Aorta (tissue), 5 donors: ENCODE results near the gene CDH24. TPM values are rescaled to one million over a fixed set of nuclear protein-coding genes. Genes with fewer than 3 reads are reported as not detected.

Experiments
- ATAC-seq: fragments of 200-7000 bp; cut with Tn5 transposase; one replicate; pipeline ENCODE4 v1.9.1; 2022; ENCODE audit warnings: moderate library complexity; ENCODE audit not compliant: low FRiP score
- DNase-seq, 2 donors: peaks; one replicate each; pipeline ENCODE4 v3.0.0-alpha.2; 2020
- H3K27ac ChIP-seq, 2 donors: one replicate each; pipeline ENCODE4 v1.5.1; 2013; ENCODE audit warnings: low read length in 2 of 2, mild to moderate bottlenecking in 2 of 2, moderate library complexity in 2 of 2, control low read depth in 1 of 2, inconsistent platforms in 1 of 2, low read depth in 1 of 2
- H3K27me3 ChIP-seq, 2 donors: one replicate each; pipeline ENCODE4 v1.6.1; 2013; ENCODE audit warnings: control low read depth in 1 of 2, low read length in 1 of 2, mild to moderate bottlenecking in 1 of 2, moderate library complexity in 1 of 2; ENCODE audit not compliant: insufficient read depth in 2 of 2, control insufficient read depth in 1 of 2
- H3K36me3 ChIP-seq, 2 donors: one replicate each; pipeline ENCODE4 v1.6.1; 2013; ENCODE audit warnings: control low read depth in 1 of 2, low read length in 1 of 2, mild to moderate bottlenecking in 1 of 2; ENCODE audit not compliant: insufficient read depth in 2 of 2, control insufficient read depth in 1 of 2
- H3K4me1 ChIP-seq, 2 donors: one replicate each; pipeline ENCODE4 v1.6.1; 2013; ENCODE audit warnings: low read length in 2 of 2, control low read depth in 1 of 2, mild to moderate bottlenecking in 1 of 2, moderate library complexity in 1 of 2; ENCODE audit not compliant: insufficient read depth in 2 of 2, control insufficient read depth in 1 of 2
- H3K4me3 ChIP-seq, 2 donors: one replicate each; pipeline ENCODE4 v1.5.1; 2013; ENCODE audit warnings: low read length in 2 of 2, control low read depth in 1 of 2, mild to moderate bottlenecking in 1 of 2
- H3K9me3 ChIP-seq: one replicate; pipeline ENCODE4 v1.6.1; 2013; ENCODE audit warnings: mild to moderate bottlenecking, low read length; ENCODE audit not compliant: control insufficient read depth
- WGBS, 2 donors: extraction: QIAGEN DNeasy Blood & Tissue Kit; methylation state at CpG; one replicate each; pipeline ENCODE4 v1.1.7; 2013; 5-methylcytosine and 5-hydroxymethylcytosine counted together
- intact Hi-C, 2 donors: fragments of 100-400 bp; cut with DNase I; formaldehyde crosslinking; loops; one replicate each; pipeline versions ENCODE4 v1.14.2 to v1.15.0; 2022
- polyA plus RNA-seq, 2 donors: library from polyadenylated mRNA; stranded (reverse); fragments of 200-250 nt; gene quantifications; one replicate each; pipeline ENCODE4 v1.2.3, GENCODE V29; 2013
- total RNA-seq, 2 donors: library from RNA; stranded (reverse); fragmentation: NEBNext Ultra II Directional; extraction: Animal tissue kit (Norgen Biotek cat#: 25700); gene quantifications; one replicate each; pipeline ENCODE4 v1.2.1, GENCODE V29; 2021
- donor health status: healthy with polysubstance abuse.
- donor health status: Bipolar disorder and iron deficiency.
- donor health status: DM: no; HTN: no; CAD: no.
- donor health status: DM: no; HTN: no; CAD: no.
- donor health status: DM: yes; HTN: yes; CAD: no.

Gene CDH24
- total and polyA plus RNA-seq, 4 donors: 3.4 to 11.4 (median 4.1) TPM; not detected in 1

DNA sequence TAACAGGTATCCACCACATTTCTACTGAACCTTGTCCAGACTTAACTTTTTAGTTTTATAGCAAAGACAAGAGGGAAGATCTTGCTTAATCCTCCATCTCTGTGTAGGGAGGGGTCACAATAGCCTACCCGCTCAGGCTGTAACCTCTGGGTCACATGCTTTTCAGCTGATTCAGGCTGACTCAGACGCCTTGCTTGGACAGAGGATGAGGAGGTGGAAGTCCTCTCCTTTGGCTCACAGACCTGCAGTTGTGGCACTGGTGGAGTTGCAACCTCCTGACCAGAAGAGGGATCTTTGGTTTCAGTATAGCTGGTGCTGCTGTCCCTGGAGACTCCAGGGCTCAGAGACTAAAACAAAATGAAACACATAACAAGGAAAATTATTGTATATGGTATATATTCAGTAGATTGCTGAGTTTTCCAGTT, 21.4 kb upstream of the CDH24 start:
- Histone ChIP-seq H3K4me1 (no peaks in the 10 kb centered on the region), H3K36me3 (peaks cover 19 to 27% of the 10 kb centered on the region in 2 donors), H3K27me3 (no peaks in the 10 kb centered on the region), H3K9me3 (no peaks in the 10 kb centered on the region), H3K4me3 (no peak overlapping the region), H3K27ac (no peak overlapping the region)
- DNase-seq (peak in 1 of 2 donors; percentile 88), ATAC-seq (peak; percentile 91)
- WGBS, 2 donors: 19 to 20% methylated on average over 2 of the region's 2 CpGs
- intact Hi-C loops: no loop called here

DNA sequence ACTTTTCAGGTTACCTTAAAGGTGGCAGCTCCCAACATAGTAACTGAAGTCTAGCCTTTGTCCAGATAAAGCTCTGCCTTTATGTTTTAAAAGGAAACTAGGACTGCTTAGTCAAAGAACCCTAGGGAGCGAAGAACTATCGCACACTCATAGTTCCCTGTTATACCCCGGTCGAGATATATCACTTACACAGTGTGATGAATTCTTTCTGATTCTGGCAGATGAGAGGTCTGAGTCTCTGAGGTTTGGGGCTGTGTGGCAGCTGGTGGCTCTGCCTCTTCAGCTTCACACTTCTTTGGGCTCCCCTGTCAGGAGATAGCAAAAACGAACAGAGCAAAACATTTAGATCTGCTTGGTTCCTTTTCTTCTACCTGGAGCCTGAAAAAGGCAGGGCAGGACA, 20.6 kb upstream of the CDH24 start:
- Histone ChIP-seq H3K36me3 (peaks cover 19 to 29% of the 10 kb centered on the region in 2 donors), H3K9me3 (no peaks in the 10 kb centered on the region), H3K27ac (peak overlapping the region in 1 of 2 donors; percentile 67), H3K4me3 (no peak overlapping the region), H3K27me3 (no peaks in the 10 kb centered on the region), H3K4me1 (no peaks in the 10 kb centered on the region)
- 86 to 87% methylated on average over 5 of the region's 5 CpGs for WGBS, 2 donors
- intact Hi-C loops: no loop called here
- DNase-seq (no peak), ATAC-seq (no peak)

DNA sequence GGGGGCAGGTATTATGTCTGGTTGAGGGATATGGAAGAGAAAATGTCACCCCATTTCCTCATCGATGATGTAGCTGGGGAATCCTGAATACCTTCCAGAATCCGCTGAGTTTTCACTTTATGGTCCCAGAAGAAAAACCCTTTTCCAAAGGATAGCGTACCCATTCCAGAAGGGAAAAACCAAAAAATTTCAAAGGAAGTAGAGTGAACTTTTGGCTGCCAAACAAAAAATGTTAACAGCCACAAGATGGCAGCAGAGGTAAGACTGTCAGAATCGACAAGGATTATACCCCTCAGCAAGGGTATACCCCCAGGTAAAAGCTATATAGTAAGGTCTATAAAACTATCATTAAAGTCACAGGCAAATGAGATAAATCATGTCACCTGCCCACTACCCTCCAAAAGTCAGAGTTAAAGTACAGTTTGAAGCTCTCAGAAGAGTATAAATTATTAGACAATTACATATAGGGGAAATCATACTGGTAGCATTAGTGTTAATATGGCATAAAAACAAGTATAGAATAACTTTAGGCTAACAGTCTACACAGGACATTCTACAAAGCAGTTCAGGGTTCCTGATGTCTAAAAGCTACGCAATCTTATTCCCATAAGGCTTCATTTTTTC, 19.6 kb upstream of the CDH24 start:
- Histone ChIP-seq H3K27ac (no peak overlapping the region), H3K4me3 (no peak overlapping the region), H3K9me3 (no peaks in the 10 kb centered on the region), H3K4me1 (no peaks in the 10 kb centered on the region), H3K36me3 (peaks cover 19 to 30% of the 10 kb centered on the region in 2 donors), H3K27me3 (no peaks in the 10 kb centered on the region)
- ATAC-seq: no peak
- no peak for DNase-seq
- intact Hi-C loops: no loop called here
- 50 to 55% methylated on average over 5 of the region's 5 CpGs for WGBS, 2 donors

DNA sequence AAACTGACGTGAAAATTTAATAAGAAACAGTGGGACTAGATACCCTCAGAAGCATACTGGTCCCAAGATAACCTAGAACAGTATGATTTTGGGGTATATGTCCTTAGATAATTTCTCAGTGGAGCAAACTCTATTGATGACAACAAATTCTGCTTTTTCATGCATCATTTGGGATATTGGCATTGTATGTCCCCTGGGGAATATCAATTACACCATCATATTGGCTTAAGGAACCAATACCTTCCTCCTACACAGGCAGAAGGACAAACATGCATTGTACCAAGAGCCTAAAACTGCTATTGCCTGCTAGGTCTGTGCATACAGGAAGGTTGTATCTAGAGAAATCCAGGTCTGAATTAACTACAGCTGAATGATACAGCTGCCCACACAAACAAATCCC, 17.6 kb upstream of the CDH24 start:
- Histone ChIP-seq H3K9me3 (no peaks in the 10 kb centered on the region), H3K27ac (no peak overlapping the region), H3K36me3 (peaks cover 12 to 22% of the 10 kb centered on the region in 2 donors), H3K4me1 (no peaks in the 10 kb centered on the region), H3K27me3 (no peaks in the 10 kb centered on the region), H3K4me3 (no peak overlapping the region)
- DNase-seq (no peak), ATAC-seq (no peak)
- 83 to 87% methylated on average over 1 of the region's 1 CpG for WGBS, 2 donors
- intact Hi-C loops: no loop called here

DNA sequence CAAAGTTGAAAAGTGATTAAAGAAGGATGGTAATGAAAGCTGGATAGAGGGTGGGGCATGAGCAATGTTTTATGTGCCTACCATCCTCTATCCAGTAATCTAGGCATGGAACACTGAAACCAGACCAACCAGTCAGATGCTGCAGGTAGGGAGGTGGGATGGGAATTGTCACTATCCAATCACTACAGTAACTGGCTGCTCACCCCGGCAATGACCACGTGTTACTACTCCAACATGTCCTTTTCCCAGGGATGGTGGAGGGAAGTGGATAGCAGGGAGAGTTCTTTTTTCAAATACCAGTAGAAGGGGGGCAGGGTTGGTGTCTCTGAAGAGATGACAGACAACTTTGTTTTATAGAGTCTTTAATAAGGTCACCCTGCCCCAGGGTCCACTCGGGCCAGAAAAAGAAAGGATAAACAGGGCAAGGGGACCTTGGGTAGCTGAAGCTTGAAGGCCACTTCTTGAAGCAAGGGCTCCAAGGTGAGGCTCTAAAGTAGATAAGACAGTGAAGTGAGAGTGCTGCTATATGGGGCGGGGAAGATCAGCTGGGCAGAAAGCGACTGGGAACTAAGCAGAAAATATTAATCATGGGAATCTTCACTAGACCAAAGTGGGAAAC, 14.7 kb upstream of the CDH24 start:
- no peaks in the 10 kb centered on the region for H3K9me3 ChIP-seq
- WGBS, 2 donors: 35 to 38% methylated on average over 5 of the region's 5 CpGs
- H3K27me3 ChIP-seq: no peaks in the 10 kb centered on the region
- DNase-seq: no peak
- no peak for ATAC-seq
- H3K36me3 ChIP-seq: peaks cover 7 to 12% of the 10 kb centered on the region in 2 donors
- no peak overlapping the region for H3K4me3 ChIP-seq
- H3K4me1 ChIP-seq: no peaks in the 10 kb centered on the region
- intact Hi-C loops: no loop called here
- H3K27ac ChIP-seq: peak overlapping the region in 1 of 2 donors; percentile 14

DNA sequence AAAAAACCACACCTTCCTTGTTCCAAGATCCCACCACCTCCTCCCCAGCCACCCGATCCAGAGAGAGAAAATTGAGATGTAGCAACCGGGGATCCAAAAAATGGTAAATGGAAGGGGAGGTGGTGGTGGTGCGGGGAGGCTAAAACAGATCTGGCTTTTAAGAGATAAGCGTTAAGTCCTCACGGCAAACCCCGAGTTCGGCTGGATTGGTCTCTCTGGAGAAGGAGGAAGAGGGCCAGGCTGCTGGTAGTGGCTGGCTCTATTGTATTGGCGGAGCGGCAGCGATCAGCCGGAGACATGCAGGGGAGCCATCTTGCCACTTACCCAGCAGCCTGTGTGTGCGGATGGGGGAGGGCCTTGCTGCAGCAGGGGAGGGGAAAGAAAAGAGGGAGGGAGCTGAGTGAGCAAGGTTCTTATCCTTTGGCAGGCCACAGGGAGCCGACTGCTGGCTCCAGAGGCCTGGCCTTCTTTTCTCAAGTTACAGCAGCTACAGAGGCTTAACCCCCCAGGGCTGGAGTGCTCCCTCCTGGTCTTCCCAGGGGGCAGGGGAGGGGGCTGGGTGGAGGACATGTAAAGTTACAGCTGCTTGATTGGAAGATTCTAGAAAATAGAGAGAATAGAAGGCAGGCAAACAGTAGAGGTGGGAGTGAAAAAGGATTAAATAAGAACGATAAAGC, 14.1 kb upstream of the CDH24 start:
- Histone ChIP-seq H3K27me3 (no peaks in the 10 kb centered on the region), H3K36me3 (peaks cover 5 to 12% of the 10 kb centered on the region in 2 donors), H3K9me3 (no peaks in the 10 kb centered on the region), H3K27ac (no peak overlapping the region), H3K4me3 (peak overlapping the region; percentile 59 to 62), H3K4me1 (no peaks in the 10 kb centered on the region)
- peak; percentile 92 for ATAC-seq
- intact Hi-C loops: no loop called here
- WGBS, 2 donors: 1% methylated on average over 14 of the region's 14 CpGs
- DNase-seq: peak; percentile 90 to 91

DNA sequence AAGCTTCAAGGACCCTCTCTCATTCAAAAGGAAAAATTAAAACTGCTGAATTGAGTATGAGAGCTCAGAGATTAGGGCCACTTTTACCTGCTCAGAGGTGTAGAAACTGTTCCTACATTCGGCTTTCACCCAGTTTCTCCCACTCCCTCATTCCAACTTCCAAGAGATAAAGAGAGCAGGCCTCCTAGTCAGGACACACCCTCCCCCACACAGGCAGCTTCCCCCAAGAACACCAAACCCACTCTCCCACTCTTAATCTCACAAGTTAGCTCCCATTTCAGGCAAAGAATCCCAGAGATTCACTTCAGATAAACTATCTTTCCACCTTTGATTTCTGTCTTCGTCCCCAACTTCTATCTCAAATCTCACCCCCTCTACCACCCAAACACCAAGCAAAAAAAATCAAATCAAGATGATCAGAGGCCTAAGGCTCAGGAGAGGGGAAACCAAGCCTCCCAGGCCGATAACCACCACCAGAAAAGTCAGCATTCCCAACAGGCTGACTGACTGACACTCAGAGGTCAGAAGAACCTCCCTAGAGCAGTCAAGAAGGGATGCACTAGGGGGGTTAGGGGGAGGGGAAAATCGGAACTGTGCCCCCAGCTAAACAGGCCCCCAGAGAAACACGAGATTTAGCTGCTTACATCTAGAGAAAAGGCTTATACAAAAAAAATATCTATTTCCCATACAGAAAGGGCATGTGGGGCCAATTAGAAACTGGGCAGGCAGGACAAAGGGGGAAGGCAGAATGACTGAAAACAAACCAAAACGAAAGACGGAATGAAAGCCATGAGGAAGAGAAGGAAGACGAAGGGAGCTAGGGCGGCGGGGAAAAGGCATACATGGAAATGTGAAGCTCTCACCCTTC, 13.2 kb upstream of the CDH24 start:
- Histone ChIP-seq H3K36me3 (peaks cover 4 to 7% of the 10 kb centered on the region in 2 donors), H3K27me3 (no peaks in the 10 kb centered on the region), H3K27ac (no peak overlapping the region), H3K9me3 (no peaks in the 10 kb centered on the region), H3K4me3 (peak overlapping the region in 1 of 2 donors; percentile 59), H3K4me1 (no peaks in the 10 kb centered on the region)
- no peak for ATAC-seq
- 10 to 11% methylated on average over 10 of the region's 10 CpGs for WGBS, 2 donors
- intact Hi-C loops: no loop called here
- no peak for DNase-seq

DNA sequence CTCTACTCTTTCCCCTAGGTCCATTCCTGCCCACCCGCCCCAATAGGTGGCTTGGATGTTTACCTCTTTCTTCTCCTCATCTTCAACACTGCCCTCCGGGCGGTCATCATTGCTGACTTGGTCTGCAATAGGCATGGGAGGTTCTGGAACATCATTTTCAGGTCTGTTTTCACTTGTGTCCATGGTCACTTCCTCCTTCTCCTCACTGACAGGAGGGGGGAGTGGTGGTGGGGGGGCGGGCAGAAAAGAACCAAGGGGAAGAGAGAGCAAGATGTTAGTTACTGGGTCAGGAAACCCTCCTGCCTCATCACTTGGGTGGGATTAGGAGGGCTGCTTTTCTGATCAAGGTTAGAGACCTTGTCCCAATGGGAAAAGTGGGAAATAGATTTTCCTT, 12.1 kb upstream of the CDH24 start:
- Histone ChIP-seq H3K9me3 (no peaks in the 10 kb centered on the region), H3K27ac (no peak overlapping the region)

More for the DNA sequence above, 12.1 kb upstream of the CDH24 start:
- ATAC-seq (no peak), DNase-seq (no peak)
- Histone ChIP-seq H3K27me3 (no peaks in the 10 kb centered on the region), H3K4me1 (no peaks in the 10 kb centered on the region), H3K4me3 (no peak overlapping the region), H3K36me3 (peaks cover 4 to 7% of the 10 kb centered on the region in 2 donors)
- WGBS, 2 donors: 77 to 85% methylated on average over 3 to 4 of the region's 4 CpGs
- intact Hi-C loops: loop anchor here in 1 of 2 donors (5.0 kb wide), 1 partner anchor 38 kb away; no protein-coding TSS in a partner anchor
